SU-DHL-6 (cell line): ENCODE results near the gene DCUN1D2.
"Not testable (repeated sequence)": the region's sequence is repeated elsewhere in the genome, so short reads cannot be mapped to it uniquely, and the experiment has no call there.

Source experiments
- CTCF ChIP-seq: fragments of 200-600 bp; sonication (generic); IDR thresholded peaks from one replicate; pipeline ENCODE4 v1.5.1; 2017; ENCODE audit warnings: antibody characterized with exemption, mild to moderate bottlenecking, low read length, moderate library complexity; ENCODE audit not compliant: insufficient read depth, poor library complexity, severe bottlenecking
- EZH2phosphoT487 ChIP-seq: fragments of 200-600 bp; sonication (generic), shearing (Covaris generic); conservative IDR thresholded peaks from 2 replicates; pipeline ENCODE4 v1.6.1; 2018; ENCODE audit warnings: mild to moderate bottlenecking, antibody characterized with exemption, low read length, moderate library complexity, mixed read lengths

- TF ChIP-seq CTCF, EZH2phosphoT487: not testable (repeated sequence)
These were observed 40.2 kb downstream of the DCUN1D2 start for GRCh38 chr13:113450348-113450744.
